ENCODE measurements around the gene AAMP. TPM values are rescaled to one million over a fixed set of nuclear protein-coding genes. Genes with fewer than 3 reads are reported as not detected.
A peak's percentile ranks its signal among the peaks of the same experiment; 100 is the strongest.

Gene AAMP, protein sequence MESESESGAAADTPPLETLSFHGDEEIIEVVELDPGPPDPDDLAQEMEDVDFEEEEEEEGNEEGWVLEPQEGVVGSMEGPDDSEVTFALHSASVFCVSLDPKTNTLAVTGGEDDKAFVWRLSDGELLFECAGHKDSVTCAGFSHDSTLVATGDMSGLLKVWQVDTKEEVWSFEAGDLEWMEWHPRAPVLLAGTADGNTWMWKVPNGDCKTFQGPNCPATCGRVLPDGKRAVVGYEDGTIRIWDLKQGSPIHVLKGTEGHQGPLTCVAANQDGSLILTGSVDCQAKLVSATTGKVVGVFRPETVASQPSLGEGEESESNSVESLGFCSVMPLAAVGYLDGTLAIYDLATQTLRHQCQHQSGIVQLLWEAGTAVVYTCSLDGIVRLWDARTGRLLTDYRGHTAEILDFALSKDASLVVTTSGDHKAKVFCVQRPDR
- total RNA-seq = 10 to 100 TPM; 89.2 to 97.2 TPM
- 59.9 TPM for polyA plus RNA-seq (2013, experiment 1 of 2)
- 54.7 TPM for polyA plus RNA-seq (2013, experiment 2 of 2)
- long read RNA-seq, experiment 1, transcript AAMP-201 (11 exons, 1,886 nt) = major isoform, 32 of 72 reads
- long read RNA-seq, experiment 1, partial matches to known transcripts = 18 of 72 reads
- long read RNA-seq, experiment 1, other reads (novel, unspliced or antisense) = 15 of 72 reads
- long read RNA-seq, experiment 2, transcript AAMP-202 (10 exons, 1,761 nt) = minor isoform, 10 of 276 reads
- long read RNA-seq, experiment 2, transcript AAMP-204 (11 exons, 1,804 nt) = minor isoform, 30 of 276 reads
- long read RNA-seq, experiment 2, transcript AAMP-201 (11 exons, 1,886 nt) = major isoform, 197 of 276 reads
- long read RNA-seq, experiment 2, partial matches to known transcripts = 10 of 276 reads
- long read RNA-seq, experiment 2, other reads (novel, unspliced or antisense) = 27 of 276 reads
- long read RNA-seq, experiment 3, transcript AAMP-204 (11 exons, 1,804 nt) = minor isoform, 95 of 1,104 reads
- long read RNA-seq, experiment 3, transcript AAMP-209 (10 exons, 1,833 nt) = minor isoform, 10 of 1,104 reads
- long read RNA-seq, experiment 3, transcript AAMP-202 (10 exons, 1,761 nt) = minor isoform, 19 of 1,104 reads
- long read RNA-seq, experiment 3, transcript AAMP-201 (11 exons, 1,886 nt) = major isoform, 892 of 1,104 reads
- long read RNA-seq, experiment 3, partial matches to known transcripts = 7 of 1,104 reads
- long read RNA-seq, experiment 3, other reads (novel, unspliced or antisense) = 81 of 1,104 reads
- long read RNA-seq, experiment 4, transcript AAMP-204 (11 exons, 1,804 nt) = minor isoform, 29 of 368 reads
- long read RNA-seq, experiment 4, transcript AAMP-201 (11 exons, 1,886 nt) = major isoform, 215 of 368 reads
- long read RNA-seq, experiment 4, transcript AAMP-202 (10 exons, 1,761 nt) = minor isoform, 10 of 368 reads
- long read RNA-seq, experiment 4, partial matches to known transcripts = 81 of 368 reads
- long read RNA-seq, experiment 4, other reads (novel, unspliced or antisense) = 32 of 368 reads

GRCh38 chr2:218269900-218270720, at the start of gene AAMP, which contains the start of gene PNKD:
Gene AAMP, minus strand, starts transcription at chr2:218270137. Its CDS starts 51 bp downstream, at chr2:218270086.
Gene PNKD, plus strand, starts transcription at chr2:218270519. Its CDS starts 17 bp downstream, at chr2:218270536.
- peak within 1 kb of the TSS; percentile 97 for H3K27ac Mint-ChIP-seq
- H3K9ac ChIP-seq (ENCODE audit: extremely low read depth, low read length, poor library complexity, severe bottlenecking) = peak within 1 kb of the TSS; percentile 89
- peak within 1 kb of the TSS; percentile 48 for H3K27ac ChIP-seq (ENCODE audit: low read depth, low read length)

DNA sequence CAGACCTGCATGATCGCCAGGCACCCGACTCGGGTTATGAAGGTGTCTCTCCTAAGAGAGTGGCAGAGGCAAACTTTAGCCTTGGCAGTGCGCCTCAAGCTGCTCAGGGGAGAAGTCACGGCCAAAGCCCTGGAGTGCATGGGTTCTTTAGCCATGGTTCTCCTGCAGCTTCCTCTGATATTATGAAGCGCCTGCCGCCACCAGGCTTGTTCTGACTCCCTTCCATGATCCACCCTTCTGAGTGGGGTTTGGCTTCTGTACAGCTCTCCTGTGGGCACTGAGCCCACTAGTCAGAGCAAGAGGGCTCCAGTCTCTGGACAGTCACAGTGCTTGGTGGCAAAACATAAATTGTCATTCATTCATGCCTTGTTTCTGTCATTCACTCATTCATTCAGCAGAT, 48.3 kb upstream of the AAMP start:
- WGBS, 2 experiments (ENCODE audit: insufficient coverage in 1 of 2, insufficient read length in 1 of 2) = 81 to 82% methylated on average over 7 of the region's 7 CpGs

More at GRCh38 chr2:218269900-218270720, at the start of gene AAMP, which contains the start of gene PNKD:
- peaks cover 3% of the 10 kb centered on the region for H3K4me1 ChIP-seq (ENCODE audit: control insufficient read depth, insufficient read depth, low read length)
- no peaks in the 10 kb centered on the region for H3K9me3 Mint-ChIP-seq
- TF ChIP-seq, protein P1, sequence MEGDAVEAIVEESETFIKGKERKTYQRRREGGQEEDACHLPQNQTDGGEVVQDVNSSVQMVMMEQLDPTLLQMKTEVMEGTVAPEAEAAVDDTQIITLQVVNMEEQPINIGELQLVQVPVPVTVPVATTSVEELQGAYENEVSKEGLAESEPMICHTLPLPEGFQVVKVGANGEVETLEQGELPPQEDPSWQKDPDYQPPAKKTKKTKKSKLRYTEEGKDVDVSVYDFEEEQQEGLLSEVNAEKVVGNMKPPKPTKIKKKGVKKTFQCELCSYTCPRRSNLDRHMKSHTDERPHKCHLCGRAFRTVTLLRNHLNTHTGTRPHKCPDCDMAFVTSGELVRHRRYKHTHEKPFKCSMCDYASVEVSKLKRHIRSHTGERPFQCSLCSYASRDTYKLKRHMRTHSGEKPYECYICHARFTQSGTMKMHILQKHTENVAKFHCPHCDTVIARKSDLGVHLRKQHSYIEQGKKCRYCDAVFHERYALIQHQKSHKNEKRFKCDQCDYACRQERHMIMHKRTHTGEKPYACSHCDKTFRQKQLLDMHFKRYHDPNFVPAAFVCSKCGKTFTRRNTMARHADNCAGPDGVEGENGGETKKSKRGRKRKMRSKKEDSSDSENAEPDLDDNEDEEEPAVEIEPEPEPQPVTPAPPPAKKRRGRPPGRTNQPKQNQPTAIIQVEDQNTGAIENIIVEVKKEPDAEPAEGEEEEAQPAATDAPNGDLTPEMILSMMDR (conservative IDR thresholded peaks at IDR 0.05) = no peak
- peaks cover 37% of the 10 kb centered on the region for H3K36me3 ChIP-seq (ENCODE audit: control insufficient read depth, insufficient read depth, low read length)
- WGBS, 2 experiments (ENCODE audit: insufficient coverage in 1 of 2, insufficient read length in 1 of 2) = 0% methylated on average over 14 to 64 of the region's 64 CpGs
- H3K27me3 Mint-ChIP-seq (ENCODE audit: insufficient read depth) = no peaks in the 10 kb centered on the region
- H3K36me3 Mint-ChIP-seq (ENCODE audit: low read depth) = peaks cover 31% of the 10 kb centered on the region
- H3K4me3 ChIP-seq (ENCODE audit: low read length) = peak within 1 kb of the TSS; percentile 97
- H3K4me3 Mint-ChIP-seq = peak within 1 kb of the TSS; percentile 96
- no peaks in the 10 kb centered on the region for H3K9me3 ChIP-seq (ENCODE audit: control insufficient read depth, low read length)
- H3K4me1 Mint-ChIP-seq = peaks cover 18% of the 10 kb centered on the region
- no peaks in the 10 kb centered on the region for H3K27me3 ChIP-seq (ENCODE audit: control insufficient read depth, insufficient read depth, low read length, poor library complexity, severe bottlenecking)
- peak; percentile 100 for DNase-seq

More for the DNA sequence above, 48.3 kb upstream of the AAMP start:
- Histone ChIP-seq H3K9ac (ENCODE audit: extremely low read depth, low read length, poor library complexity, severe bottlenecking) (no peak overlapping the region), H3K4me1 (ENCODE audit: control insufficient read depth, insufficient read depth, low read length) (no peaks in the 10 kb centered on the region), H3K9me3 (ENCODE audit: control insufficient read depth, low read length) (no peaks in the 10 kb centered on the region), H3K27ac (ENCODE audit: low read depth, low read length) (no peak overlapping the region), H3K4me3 (ENCODE audit: low read length) (no peak overlapping the region), H3K27me3 (ENCODE audit: control insufficient read depth, insufficient read depth, low read length, poor library complexity, severe bottlenecking) (no peaks in the 10 kb centered on the region), H3K36me3 (ENCODE audit: control insufficient read depth, insufficient read depth, low read length) (no peaks in the 10 kb centered on the region)
- no peaks in the 10 kb centered on the region for H3K36me3 Mint-ChIP-seq (ENCODE audit: low read depth)
- H3K4me1 Mint-ChIP-seq = peaks cover 13% of the 10 kb centered on the region
- H3K9me3 Mint-ChIP-seq = no peaks in the 10 kb centered on the region
- no peaks in the 10 kb centered on the region for H3K27me3 Mint-ChIP-seq (ENCODE audit: insufficient read depth)
- no peak overlapping the region for H3K27ac Mint-ChIP-seq
- DNase-seq = no peak
- no peak overlapping the region for H3K4me3 Mint-ChIP-seq
- TF ChIP-seq, protein P1 (conservative IDR thresholded peaks at IDR 0.05) = no peak

All from endodermal cell (in vitro differentiated cells).